T follicular helper cell (primary cell): ENCODE data around the gene CLIC3.
"Not testable (repeated sequence)": the region's sequence is repeated elsewhere in the genome, so short reads cannot be mapped to it uniquely, and the experiment has no call there.

Experiments used
- DNase-seq: peaks from one replicate; pipeline ENCODE4 v3.0.0-alpha.2; 2020; ENCODE audit warnings: low read depth

Gene CLIC3

DNA sequence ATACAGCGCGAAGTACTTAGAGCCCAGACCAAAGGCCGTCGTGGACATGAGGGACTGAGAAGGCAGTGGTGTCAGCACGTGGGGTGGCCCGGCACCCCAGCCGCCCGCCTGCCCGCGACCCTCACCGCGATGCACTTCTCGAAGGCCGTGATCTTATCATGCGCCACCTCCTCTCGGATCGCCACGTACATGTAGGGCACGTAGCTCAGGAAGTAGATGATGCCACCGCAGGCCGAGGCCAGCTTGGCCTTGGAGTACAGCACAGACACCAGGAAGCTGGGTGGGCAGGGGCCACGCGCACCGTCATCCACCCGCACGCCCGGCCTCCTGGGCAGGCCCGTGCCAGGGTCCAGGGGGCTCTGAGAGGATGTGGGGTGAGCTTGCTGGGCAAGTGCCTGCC, 20.7 kb upstream of the CLIC3 start:
- DNase-seq = no peak

DNA sequence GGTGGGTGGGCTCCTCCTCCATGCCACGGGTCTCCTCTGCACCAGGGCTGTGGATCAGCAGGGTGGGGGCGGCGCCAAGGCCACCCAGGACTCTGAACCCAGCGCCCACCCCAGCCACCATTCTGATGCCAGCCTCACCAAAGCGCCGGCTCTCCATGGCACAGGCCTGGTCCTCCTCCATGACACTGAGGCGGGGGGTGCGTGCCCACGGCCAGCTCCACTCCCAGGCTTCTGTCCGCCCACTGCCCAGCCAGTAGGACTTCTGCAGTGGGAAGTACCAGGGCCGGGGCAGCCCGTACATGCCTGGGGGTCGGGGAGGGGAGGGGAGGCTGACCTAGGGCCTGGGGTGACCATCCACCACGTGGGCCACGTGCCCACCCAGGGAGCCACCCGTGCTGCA, 20.1 kb upstream of the CLIC3 start:
- DNase-seq = no peak

DNA sequence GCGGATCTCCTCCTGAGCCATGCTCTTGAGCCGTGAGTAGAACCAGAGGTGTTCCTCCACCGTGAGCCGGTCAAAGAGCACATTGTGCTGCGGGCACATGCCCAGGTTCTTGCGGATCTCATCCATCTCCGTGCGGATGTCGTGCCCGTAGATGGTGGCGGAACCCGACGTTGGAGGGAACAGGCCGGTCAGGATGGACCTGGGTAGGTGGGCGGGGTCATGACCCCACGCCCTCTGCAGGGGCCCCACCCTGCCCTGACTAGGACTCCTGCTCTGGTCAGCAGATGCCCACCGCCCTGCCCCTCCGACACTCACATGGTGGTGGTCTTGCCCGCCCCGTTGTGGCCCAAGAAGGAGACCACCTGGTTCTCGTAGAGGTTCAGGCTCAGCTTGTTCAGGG, 19.6 kb upstream of the CLIC3 start:
- DNase-seq = no peak

DNA sequence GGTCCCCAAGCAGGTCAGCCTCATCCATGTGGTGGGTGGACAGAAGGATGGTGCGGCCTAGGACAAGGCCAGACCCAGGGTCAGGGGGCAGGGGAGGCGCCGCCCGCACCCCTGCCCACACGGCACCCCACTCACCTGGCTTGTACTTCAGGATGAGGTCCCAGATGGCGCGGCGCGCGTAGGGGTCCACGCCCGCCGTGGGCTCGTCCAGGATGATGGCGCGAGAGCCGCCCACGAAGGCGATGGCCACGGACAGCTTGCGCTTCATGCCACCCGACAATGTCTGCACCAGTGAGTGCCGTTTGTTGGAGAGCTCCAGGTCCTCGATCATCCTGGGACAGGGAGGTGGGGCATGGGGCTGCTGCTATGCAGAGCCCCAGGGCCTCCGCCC, 19.2 kb upstream of the CLIC3 start:
- no peak for DNase-seq

DNA sequence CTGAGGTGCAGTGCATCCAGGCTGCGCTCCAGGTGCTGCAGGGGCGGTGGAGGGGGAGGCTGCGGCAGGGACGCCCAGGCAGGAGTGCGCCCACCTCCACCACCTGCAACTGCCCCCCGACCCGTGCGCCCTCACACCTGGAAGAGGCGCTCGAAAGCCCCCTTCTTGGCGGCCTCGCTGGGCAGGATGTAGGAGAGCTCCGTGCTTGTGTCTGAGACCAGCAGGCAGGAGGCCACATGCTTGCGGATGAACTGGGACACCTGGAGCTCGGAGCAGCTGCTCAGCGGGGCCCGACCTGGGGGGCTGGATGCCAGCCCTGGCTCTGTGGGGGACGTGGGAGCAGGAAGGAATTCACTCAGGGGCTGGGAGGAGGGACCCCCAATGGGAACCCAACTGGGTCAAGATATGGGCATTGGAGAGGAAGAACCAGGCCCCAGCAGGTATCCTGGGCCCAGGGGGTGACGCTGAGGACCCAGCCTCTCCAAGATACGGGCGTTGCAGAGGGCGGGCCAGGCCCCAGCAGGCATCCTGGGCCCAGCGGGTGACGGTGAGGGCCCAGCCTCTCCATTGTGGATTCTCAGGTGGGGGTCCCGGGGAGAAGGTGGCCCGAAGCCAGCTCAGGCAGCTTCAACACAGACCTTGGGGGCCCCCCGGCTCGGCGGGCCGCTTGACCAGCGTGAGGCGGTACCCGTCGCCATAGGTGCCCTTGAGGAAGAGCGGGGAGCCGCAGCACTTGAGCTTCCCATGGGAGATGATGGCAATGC, 18.6 kb upstream of the CLIC3 start:
- DNase-seq = no peak

DNA sequence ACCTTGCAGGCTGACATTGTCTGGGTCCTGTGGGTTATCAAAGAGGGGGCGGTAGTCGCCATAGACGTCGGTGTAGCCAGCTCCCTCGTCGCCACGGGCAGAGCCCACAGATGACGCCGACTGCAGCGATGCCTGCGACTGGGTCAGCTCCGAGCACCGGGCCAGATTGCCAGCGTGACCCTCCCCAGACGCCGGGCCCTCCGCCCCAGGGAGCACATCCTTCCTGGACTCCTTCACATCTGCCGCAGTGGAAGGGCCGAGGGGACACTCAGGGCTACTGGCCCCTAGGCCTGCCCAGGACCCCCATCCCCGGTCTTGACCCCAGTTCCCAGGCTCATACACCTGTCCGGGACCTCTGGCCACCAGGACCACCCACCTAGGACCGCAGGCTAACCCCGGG, 17.8 kb upstream of the CLIC3 start:
- DNase-seq = no peak

DNA sequence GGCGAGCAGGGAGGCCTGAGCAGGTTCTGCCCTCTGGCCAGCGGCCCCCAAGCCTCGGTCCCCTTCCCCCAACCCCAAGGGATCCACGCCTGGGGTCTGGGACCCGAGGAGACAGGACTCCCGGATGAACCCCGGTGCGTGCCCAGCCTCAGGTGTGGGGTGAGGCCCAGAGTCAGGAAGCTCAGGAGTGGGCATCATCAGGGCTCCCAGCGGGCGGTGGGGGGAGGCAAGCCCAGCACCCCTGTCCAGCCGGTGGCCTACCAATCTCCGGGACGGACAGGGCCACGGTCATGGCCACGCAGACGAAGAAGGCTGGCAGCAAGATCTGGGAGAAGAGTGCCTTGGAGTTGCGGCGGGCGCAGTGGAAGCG, 17.2 kb upstream of the CLIC3 start:
- no peak for DNase-seq

DNA sequence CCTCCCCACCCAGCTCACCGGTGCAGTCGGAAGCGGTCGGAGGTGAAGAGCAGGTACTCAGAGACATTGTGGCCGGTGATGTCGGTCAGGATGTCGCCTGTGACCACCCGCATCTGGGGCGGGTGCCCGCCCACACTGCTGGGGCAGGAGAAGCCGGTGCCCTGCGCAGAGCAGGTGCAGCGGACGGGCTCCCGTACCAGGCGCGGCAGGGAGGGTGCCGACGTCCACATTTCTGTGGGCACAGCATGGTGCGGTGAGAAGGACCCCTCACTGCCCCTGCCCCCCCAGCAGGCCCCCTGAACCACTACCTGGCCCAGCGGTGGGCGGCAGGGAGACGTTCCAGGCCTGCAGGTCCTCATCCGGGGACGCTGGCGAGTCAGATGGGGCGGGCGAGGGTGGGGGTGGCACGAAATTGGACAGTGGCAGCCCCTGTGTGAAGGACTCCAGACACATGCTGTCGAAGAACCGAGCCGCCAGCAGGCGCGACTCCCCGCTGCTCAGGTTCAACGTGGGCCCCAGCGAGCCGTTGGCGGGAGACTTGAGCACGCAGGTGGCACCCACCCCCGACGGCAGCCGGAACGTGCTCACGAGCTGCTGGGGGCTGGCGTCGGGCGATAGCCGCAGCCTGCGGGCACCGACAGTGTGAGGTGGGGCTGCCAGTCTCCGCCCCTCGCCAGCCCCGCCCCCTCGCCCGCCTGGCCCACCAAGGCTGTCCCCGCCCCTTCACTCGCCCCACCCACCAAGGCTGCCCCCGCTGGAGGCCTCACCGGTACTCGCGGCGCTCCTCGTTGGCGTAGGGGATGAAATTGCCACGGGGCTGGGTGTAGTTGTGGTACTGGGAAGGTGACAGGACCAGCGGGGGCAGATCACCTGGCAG, 16.6 kb upstream of the CLIC3 start:
- no peak for DNase-seq

DNA sequence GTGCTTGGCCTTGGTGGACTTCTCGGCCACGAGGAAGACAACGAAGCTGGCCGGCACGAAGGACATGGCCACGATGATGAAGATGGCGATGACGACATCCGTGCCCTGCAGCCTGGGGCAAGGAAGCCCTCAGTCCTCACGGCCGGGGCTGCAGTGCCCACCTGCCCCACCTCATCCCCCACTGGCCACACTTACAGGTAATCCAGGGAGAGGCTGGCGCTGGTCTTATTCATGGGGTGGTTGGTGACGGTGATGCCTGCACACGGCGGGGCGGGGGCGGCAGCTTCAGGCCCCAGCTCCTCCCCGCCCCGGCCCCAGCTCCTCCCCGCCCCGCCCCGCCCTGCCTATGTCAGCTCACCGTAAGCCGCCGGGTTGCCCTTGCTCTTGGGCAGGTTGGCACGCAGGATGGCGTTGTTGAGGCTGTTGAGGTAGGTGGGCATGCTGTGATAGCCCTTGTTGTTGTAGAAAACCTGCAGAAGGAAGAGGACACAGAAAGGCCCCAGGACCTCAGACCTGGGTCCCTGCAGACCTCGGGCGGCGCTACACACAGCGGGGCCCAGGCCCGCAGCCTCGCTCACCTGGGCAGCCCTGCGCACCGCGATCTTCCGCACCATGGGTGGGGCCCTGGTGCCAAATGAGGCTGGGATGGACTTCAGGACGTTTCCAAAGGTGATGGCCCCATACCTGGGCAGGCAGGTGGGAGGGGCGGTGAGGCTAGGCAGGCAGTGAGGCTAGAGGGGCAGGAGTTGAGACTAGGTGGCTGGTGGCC, 15.7 kb upstream of the CLIC3 start:
- DNase-seq = no peak

DNA sequence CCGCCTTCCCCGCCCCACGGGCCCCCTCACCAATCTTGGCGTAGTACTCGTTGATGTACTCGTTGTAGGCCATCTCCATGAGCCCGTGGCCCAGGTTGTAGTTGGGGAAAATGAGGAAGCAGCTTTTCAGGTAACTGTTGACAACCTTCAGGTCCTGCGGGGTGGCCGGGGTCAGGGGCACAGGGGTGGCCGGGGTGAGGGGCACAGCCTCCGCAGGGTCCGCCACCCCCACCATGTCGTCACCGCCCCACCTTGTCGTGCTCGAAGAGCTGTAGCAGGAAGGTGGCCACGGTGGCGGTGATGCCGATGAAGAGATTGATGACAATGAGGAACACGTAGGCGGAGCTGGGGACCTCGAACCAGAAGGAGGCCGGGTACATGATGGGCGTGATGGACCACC, 14.8 kb upstream of the CLIC3 start:
- DNase-seq = no peak

DNA sequence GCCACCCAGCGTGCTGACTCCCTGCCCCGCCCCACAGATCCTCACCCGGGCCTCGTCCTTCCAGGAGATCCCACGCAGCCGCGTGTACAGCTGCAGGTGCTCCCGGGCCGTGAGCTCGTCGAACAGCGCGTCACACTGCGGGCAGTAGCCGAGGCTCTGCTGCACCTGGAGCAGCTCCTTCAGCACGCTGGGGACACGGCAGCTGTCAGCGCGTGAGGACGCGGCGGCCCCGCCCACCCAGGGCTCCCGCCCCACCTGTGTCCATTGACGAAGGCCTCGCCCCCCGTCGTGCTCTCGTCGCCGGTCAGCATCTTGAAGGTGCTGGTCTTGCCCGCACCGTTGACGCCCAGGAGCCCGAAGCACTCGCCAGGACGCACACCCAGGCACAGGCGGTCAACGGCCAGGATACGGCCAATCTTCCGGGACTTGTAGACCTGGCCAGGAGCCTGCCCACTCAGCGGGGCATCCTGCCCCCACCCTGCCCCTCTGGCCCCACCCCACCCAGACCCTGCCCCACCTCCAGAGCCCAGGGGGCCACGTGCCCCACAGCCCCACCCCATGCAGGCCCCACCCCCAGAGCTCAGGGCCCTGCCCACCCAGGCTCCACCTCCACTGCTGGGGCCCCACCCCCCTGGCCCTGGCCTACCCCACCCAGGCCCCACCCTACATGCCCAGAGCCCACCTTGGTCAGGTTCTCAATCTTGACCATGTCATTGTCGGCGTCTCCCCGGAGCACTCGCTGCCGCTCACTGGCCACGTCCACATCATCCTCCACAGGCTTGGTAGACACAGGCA, 13.8 kb upstream of the CLIC3 start:
- DNase-seq = no peak

DNA sequence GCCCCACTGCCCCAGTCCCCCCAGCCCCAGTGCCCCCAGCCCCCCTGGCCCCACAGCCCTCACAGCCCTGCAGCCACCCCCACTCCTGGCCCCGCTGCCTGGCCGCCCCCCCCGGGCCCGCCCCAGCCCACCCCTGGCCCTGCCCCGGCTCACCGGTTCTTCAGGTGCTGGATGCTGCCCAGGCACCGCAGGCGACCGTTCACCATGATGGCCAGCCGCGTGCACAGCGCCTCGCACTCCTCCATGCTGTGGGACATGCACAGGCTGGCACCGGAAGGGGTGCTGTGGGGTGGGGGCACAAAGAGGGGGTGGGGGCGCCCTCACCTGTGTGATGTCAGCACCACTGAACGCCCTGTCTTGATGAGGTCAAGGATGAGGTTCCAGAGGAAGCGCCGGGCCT, 12.8 kb upstream of the CLIC3 start:
- DNase-seq = no peak

DNA sequence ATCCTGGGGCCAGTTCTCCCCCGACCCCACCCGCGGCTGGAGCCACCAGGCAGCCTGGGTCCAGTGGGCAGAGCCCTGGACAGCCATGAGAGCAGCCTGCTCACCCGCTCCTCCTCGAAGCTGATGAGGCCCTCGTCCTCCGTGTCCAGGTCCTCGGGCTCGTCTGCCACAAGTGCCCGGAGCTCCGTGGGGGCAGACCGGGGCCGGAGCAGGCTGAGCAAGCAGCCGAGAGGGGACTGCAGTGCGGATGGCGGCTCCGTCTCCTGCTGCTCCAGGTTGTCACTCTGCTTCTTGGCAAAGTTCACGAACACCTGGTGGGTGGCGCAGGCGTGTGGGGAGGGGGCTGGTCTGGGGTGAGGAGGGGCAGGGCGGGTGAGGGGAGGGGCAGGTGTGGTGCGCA, 11.9 kb upstream of the CLIC3 start:
- no peak for DNase-seq

DNA sequence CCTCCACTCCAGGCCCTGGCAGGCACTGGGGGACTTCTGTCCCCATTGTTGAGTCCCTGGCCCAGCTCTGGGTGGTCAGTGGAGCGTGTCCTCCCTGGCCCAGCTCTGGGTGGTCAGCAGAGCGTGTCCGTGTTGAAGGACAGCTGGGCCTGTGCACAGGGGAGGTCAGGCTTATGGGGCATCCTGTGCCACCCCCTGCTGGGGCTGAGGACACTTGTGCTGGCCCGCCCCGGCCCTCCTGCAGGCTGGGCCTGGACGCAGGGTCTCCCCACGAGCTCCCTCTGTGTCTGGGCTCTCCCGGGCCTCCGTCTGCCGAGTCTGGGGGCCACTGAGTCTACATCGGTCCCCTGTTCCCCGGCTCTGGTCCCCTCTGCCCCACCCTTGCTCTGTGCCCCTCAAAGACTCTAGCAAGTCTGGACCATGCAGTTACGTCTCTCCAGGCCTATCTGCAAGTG, 11.5 kb upstream of the CLIC3 start:
- no peak for DNase-seq

DNA sequence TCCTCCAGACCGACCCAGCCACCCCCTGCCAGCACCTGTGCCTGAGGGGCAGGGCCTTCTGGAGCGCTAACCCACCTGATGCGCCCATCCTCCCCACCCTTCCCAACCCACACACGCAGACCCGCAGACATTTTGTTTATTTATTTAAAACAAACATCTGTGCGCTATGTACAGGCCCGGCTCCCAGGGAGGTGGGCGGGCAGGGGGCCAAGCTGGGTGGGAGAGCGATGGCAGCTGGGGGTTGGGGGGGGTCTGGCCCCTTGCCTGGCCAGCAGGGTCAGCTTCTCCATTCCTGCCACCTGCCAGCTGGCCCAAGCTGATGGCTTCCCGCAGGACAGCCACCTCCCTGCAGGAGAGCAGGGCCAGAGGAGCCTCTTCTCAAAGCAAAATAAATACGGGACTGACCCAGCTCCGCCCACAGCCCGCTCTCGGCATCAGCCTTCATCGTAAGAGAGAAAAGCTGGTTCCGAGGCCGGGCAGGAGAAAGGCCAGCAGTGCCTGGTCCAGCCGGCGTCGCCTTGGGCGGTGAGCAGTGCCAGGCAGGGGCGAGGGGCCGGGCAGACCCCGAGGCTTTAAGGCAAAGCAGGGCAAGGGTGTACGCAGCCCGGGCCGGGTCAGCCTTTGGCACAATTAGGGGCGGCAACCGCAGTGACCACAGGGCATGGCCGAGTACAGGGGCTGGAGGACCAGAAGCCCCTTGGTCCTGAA, 10.9 kb upstream of the CLIC3 start:
- DNase-seq = no peak

DNA sequence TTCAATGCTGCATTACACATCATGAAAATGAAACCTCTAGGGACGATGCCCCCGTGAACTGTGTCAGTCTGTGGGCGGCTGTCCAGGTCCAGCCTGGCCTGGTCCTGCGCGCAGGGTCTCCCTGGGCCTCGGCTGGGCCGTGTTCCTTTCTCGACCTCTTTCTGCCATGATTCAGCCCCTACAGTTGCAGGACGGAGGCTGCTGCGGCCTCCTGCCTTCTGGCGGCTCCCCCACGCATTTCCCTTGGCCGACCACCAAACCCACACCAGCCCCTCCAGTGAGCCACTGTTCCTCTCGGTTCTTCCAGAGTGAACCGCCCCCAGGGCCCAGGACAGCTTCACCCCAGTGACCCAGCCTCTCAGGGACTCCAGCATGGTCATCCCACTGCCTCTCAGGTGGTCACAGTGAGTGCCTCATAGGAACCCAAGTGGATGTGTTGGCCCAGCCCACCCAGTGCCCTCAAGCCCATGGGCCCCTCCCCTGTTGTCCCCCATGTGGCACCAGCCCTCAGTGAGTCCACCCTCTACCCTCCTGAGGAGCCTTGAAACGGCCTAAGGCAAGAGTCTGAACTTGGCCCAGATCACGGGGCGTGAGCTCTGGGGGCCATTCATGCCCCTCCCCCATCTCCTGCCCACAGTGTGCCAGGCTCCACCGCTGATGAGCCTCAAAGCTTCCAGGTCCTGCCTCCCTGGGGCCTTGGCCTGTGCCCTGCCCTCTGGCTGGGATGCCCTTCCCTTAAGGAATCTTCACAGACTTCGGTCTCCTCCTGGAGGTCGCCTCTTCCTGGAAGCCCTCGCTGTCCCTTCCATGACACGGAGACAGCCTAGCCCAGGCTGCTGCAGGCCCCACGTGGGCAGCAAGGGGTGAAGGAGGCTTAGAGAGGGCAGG, 10.0 kb upstream of the CLIC3 start:
- DNase-seq = no peak

DNA sequence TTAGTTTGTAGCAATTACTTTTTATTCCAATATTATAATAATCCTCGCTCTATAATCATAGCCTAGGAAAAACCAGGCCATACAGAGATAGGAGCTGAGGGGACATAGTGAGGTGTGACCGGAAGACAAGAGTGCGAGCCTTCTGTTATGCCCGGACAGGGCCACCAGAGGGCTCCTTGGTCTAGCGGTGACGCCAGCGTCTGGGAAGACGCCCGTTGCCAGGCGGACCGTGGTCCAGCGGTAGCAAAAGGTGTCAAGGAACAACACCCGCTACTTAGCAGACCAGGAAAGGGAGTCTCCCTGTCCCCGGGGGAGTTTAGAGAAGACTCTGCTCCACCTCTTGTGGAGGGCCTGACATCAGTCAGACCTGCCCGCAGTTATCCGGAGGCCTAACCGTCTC, 7.9 kb upstream of the CLIC3 start:
- DNase-seq = not testable (repeated sequence)

DNA sequence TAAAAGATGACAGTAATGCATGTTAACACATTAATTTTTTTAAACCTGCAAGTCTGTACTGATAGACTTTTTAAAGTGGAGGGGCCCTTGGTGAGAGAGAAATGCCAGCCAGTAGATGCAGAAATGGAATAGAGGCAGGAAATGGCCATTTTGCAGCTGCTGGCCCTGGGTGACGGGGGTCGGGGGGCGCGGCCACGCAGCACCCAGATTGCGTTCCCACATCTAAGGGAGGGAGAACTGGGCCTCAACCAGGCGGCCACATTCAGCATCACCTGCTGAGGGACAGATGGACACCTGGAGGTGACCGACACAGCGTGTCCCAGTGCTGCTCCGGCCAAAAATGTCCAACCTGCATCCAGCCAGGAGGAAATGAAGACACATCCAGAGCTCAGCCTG, 6.3 kb upstream of the CLIC3 start:
- no peak for DNase-seq

DNA sequence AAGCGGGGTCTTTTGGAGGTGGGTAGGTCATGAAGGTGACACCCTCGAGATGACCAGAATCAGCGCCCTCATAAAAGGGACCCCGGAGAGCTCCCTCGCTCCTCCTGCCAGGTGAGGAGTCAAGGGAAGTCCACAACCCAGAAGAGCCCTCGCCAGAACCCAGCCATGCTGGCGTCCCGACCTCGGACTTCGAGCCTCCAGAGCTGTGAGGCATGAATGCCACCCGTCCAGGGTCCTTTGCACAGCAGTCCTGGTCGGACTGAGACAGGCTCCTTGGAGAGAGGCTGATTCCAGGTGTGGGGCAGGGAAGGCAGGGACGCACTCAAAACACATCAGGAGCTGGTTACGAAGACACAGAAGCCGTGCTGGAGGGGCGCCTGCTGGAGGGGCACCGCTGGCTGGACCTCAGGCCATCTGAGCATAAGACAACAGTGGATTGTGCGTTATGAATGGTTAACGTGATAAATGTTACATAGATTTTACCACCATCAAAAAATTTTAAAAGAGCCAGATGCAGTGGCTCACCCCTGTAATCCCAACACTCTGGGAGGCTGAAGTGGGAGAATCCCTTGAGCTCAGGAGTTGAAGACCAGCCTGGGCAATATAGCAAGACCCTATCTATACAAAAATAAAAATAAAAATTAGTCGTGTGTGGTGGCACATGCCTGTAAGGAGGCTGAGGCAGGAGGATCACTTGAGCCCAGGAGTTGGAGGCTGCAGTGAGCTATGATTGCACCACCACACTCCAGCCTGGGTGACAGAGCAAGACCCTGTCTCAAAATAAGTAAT, 5.7 kb upstream of the CLIC3 start:
- DNase-seq = no peak
